GM23338 (cell line): ENCODE results near the gene HBS1L. TPM values are rescaled to one million over a fixed set of nuclear protein-coding genes. Genes with fewer than 3 reads are reported as not detected.

Experiments
- ATAC-seq: fragments of 200-7000 bp; cut with Tn5 transposase; 3 replicates; pipeline ENCODE4 v1.9.1; 2020
- DNase-seq: peaks from one replicate; pipeline ENCODE4 v3.0.0-alpha.2; 2015; ENCODE audit warnings: low spot score
- H2AFZ ChIP-seq: fragments of 200-600 bp; sonication (generic); 2 replicates; pipeline ENCODE4 v1.8.0; 2016; ENCODE audit warnings: antibody characterized with exemption, mild to moderate bottlenecking, moderate library complexity
- H3F3A ChIP-seq: fragments of 200-600 bp; sonication (generic); replicated peaks from 2 replicates; pipeline ENCODE4 v1.8.0; 2017; ENCODE audit warnings: antibody characterized with exemption, mixed run types, low read depth
- H3K27ac ChIP-seq: fragments of 200-600 bp; sonication (generic); 2 replicates; pipeline ENCODE4 v1.6.1; 2016; ENCODE audit warnings: low read depth
- H3K27me3 ChIP-seq: fragments of 200-600 bp; sonication (generic); 2 replicates; pipeline ENCODE4 v1.8.0; 2016; ENCODE audit warnings: mild to moderate bottlenecking, mixed run types, moderate library complexity; ENCODE audit not compliant: insufficient read depth
- H3K36me3 ChIP-seq: fragments of 200-600 bp; sonication (generic); 2 replicates; pipeline ENCODE4 v1.8.0; 2016; ENCODE audit warnings: mild to moderate bottlenecking; ENCODE audit not compliant: insufficient read depth
- H3K4me1 ChIP-seq: fragments of 200-600 bp; sonication (generic); 2 replicates; pipeline ENCODE4 v1.8.0; 2016; ENCODE audit warnings: mild to moderate bottlenecking, moderate library complexity; ENCODE audit not compliant: insufficient read depth
- H3K4me2 ChIP-seq: fragments of 200-600 bp; sonication (generic); 2 replicates; pipeline ENCODE4 v1.7.1; 2017; ENCODE audit warnings: mixed run types
- H3K4me3 ChIP-seq: fragments of 200-600 bp; sonication (generic); 2 replicates; pipeline ENCODE4 v1.6.1; 2016; ENCODE audit warnings: mixed run types
- H3K79me2 ChIP-seq: fragments of 200-600 bp; sonication (generic); replicated peaks from 2 replicates; pipeline ENCODE4 v1.8.0; 2017; ENCODE audit warnings: mild to moderate bottlenecking; ENCODE audit not compliant: insufficient read depth
- H3K9me2 ChIP-seq: fragments of 200-600 bp; sonication (generic); 2 replicates; pipeline ENCODE4 v1.8.0; 2017; ENCODE audit not compliant: insufficient read depth
- H4K20me1 ChIP-seq: fragments of 200-600 bp; sonication (generic); replicated peaks from 2 replicates; pipeline ENCODE4 v1.8.0; 2017; ENCODE audit warnings: mild to moderate bottlenecking; ENCODE audit not compliant: insufficient read depth
- H3K27ac Mint-ChIP-seq: 2 replicates; pipeline ENCODE4 v1.8.0; 2020; ENCODE audit warnings: inconsistent platforms, mild to moderate bottlenecking, moderate library complexity, mixed read lengths
- H3K27me3 Mint-ChIP-seq: 3 replicates; pipeline ENCODE4 v1.8.0; 2022; ENCODE audit warnings: low read depth, mild to moderate bottlenecking, moderate library complexity, mixed read lengths, inconsistent platforms; ENCODE audit not compliant: insufficient read depth, poor library complexity
- H3K36me3 Mint-ChIP-seq: 3 replicates; pipeline ENCODE4 v1.8.0; 2021; ENCODE audit warnings: low read depth, mild to moderate bottlenecking, inconsistent platforms, moderate library complexity, mixed read lengths
- H3K4me1 Mint-ChIP-seq: 3 replicates; pipeline ENCODE4 v1.8.0; 2020; ENCODE audit warnings: mild to moderate bottlenecking, inconsistent platforms, mixed read lengths
- H3K4me3 Mint-ChIP-seq: 3 replicates; pipeline ENCODE4 v1.8.0; 2021; ENCODE audit warnings: moderate library complexity, mild to moderate bottlenecking, inconsistent platforms, mixed read lengths
- H3K9me3 Mint-ChIP-seq: 3 replicates; pipeline ENCODE4 v1.8.0; 2020; ENCODE audit warnings: moderate library complexity, mild to moderate bottlenecking, inconsistent platforms, mixed read lengths
- CREB1 ChIP-seq: fragments of 250-450 bp; sonication (Bioruptor Pico); IDR thresholded peaks from 2 replicates; pipeline ENCODE4 v1.5.0; 2020; ENCODE audit warnings: low read depth, mild to moderate bottlenecking, moderate library complexity
- CTCF ChIP-seq, 2 experiments: fragments of 200-600 bp in 1 of 2; sonication (generic) in 1 of 2; conservative IDR thresholded peaks; 2 replicates each; pipeline versions ENCODE4 v1.5.1 to v1.6.1; 2016 to 2017; ENCODE audit warnings: antibody characterized with exemption in 2 of 2, low read depth in 2 of 2, mild to moderate bottlenecking in 2 of 2, moderate library complexity in 1 of 2
- EZH2 ChIP-seq: fragments of 200-600 bp; sonication (generic); IDR thresholded peaks from one replicate; pipeline ENCODE4 v1.8.0; 2017; ENCODE audit warnings: antibody characterized with exemption, mild to moderate bottlenecking, low read depth; ENCODE audit not compliant: unreplicated experiment
- EZH2phosphoT487 ChIP-seq: fragments of 200-600 bp; sonication (generic); IDR thresholded peaks from one replicate; pipeline ENCODE4 v1.8.1; 2018; ENCODE audit warnings: antibody characterized with exemption; ENCODE audit not compliant: unreplicated experiment
- JUNB ChIP-seq: IDR thresholded peaks from one replicate; pipeline ENCODE4 v1.6.1; 2016; ENCODE audit warnings: antibody characterized with exemption; ENCODE audit not compliant: unreplicated experiment
- NANOG ChIP-seq: IDR thresholded peaks from 2 replicates; pipeline ENCODE4 v1.6.1; 2016; ENCODE audit warnings: antibody characterized with exemption, borderline replicate concordance
- POLR2AphosphoS5 ChIP-seq: IDR thresholded peaks from 2 replicates; pipeline ENCODE4 v1.6.1; 2016; ENCODE audit warnings: antibody characterized with exemption, low read depth
- STAT1 ChIP-seq: IDR thresholded peaks from one replicate; pipeline ENCODE4 v1.6.1; 2016; ENCODE audit warnings: antibody characterized with exemption; ENCODE audit not compliant: unreplicated experiment
- ZNF114 ChIP-seq: fragments of 250-450 bp; sonication (Bioruptor Pico); IDR thresholded peaks from 2 replicates; pipeline ENCODE4 v1.5.0; 2020; ENCODE audit warnings: mild to moderate bottlenecking, moderate library complexity
- ZNF331 ChIP-seq: fragments of 250-450 bp; sonication (Bioruptor Pico); IDR thresholded peaks from 2 replicates; pipeline ENCODE4 v1.5.0; 2020; ENCODE audit warnings: low read depth, mild to moderate bottlenecking, moderate library complexity
- polyA plus RNA-seq: library from polyadenylated mRNA; unstranded; fragments of >200 nt; fragmentation: Nextera tagmentation; extraction: Ambion mirVana; gene quantifications from 2 replicates; pipeline ENCODE4 v1.2.1, GENCODE V29; 2016
- total RNA-seq: library from RNA; depleted of rRNA; stranded (reverse); fragments of >200 nt; shearing (Covaris generic); gene quantifications from 2 replicates; pipeline ENCODE4 v1.2.3, GENCODE V29; 2014
- TF ChIP-seq, protein P1 (sequence below): IDR thresholded peaks from one replicate; pipeline ENCODE4 v1.6.1; 2018; ENCODE audit warnings: antibody characterized with exemption; ENCODE audit not compliant: unreplicated experiment

The HBS1L gene
- total and polyA plus RNA-seq, 2 experiments from 2014 or later = 59.9 to 94.1 TPM

- TF ChIP-seq ZNF114 (no peak), JUNB (no peak), CREB1 (CRISPR knock-in tag) (no peak), POLR2AphosphoS5 (no peak), EZH2phosphoT487 (no peak), EZH2 (no peak), CTCF (conservative IDR thresholded peaks at IDR 0.05; ENCODE audit: low read depth in 2 of 2) (no peak)
- TF ChIP-seq, protein P1, sequence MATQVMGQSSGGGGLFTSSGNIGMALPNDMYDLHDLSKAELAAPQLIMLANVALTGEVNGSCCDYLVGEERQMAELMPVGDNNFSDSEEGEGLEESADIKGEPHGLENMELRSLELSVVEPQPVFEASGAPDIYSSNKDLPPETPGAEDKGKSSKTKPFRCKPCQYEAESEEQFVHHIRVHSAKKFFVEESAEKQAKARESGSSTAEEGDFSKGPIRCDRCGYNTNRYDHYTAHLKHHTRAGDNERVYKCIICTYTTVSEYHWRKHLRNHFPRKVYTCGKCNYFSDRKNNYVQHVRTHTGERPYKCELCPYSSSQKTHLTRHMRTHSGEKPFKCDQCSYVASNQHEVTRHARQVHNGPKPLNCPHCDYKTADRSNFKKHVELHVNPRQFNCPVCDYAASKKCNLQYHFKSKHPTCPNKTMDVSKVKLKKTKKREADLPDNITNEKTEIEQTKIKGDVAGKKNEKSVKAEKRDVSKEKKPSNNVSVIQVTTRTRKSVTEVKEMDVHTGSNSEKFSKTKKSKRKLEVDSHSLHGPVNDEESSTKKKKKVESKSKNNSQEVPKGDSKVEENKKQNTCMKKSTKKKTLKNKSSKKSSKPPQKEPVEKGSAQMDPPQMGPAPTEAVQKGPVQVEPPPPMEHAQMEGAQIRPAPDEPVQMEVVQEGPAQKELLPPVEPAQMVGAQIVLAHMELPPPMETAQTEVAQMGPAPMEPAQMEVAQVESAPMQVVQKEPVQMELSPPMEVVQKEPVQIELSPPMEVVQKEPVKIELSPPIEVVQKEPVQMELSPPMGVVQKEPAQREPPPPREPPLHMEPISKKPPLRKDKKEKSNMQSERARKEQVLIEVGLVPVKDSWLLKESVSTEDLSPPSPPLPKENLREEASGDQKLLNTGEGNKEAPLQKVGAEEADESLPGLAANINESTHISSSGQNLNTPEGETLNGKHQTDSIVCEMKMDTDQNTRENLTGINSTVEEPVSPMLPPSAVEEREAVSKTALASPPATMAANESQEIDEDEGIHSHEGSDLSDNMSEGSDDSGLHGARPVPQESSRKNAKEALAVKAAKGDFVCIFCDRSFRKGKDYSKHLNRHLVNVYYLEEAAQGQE = no peak
- no peak for DNase-seq
- no peaks in the 10 kb centered on the region; the same call in 1 of the 2 replicates for H4K20me1 ChIP-seq
- Mint-ChIP-seq H3K4me3 (no peak overlapping the region), H3K27ac (no peak overlapping the region), H3K27me3 (peaks cover 11% of the 10 kb centered on the region), H3K36me3 (peaks cover 13% of the 10 kb centered on the region; the same call in 2 of the 3 replicates), H3K4me1 (no peaks in the 10 kb centered on the region; the same call in 2 of the 3 replicates), H3K9me3 (no peaks in the 10 kb centered on the region)
- no peak overlapping the region for H3K4me3 ChIP-seq
- H3K27me3 ChIP-seq = no peaks in the 10 kb centered on the region
- H3K4me2 ChIP-seq = no peak overlapping the region
- ATAC-seq = no peak
- no peak overlapping the region for H3K27ac ChIP-seq
- H3K36me3 ChIP-seq = no peaks in the 10 kb centered on the region
- H3K9me2 ChIP-seq = peaks cover 7% of the 10 kb centered on the region
- no peaks in the 10 kb centered on the region for H3K79me2 ChIP-seq
- H2AFZ ChIP-seq = no peak overlapping the region
- H3K4me1 ChIP-seq = no peaks in the 10 kb centered on the region
- no peaks in the 10 kb centered on the region for H3F3A ChIP-seq
Measured at GRCh38 chr6:134956676-134957075, 97.9 kb downstream of the HBS1L start.

- H3K4me1 ChIP-seq = no peaks in the 10 kb centered on the region
- H3F3A ChIP-seq = no peaks in the 10 kb centered on the region
- no peak overlapping the region for H3K27ac Mint-ChIP-seq
- no peaks in the 10 kb centered on the region; the same call in 2 of the 3 replicates for H3K4me1 Mint-ChIP-seq
- no peak overlapping the region for H3K27ac ChIP-seq
- DNase-seq = no peak
- no peaks in the 10 kb centered on the region for H3K79me2 ChIP-seq
- no peak overlapping the region for H3K4me3 Mint-ChIP-seq
- no peak overlapping the region for H3K4me3 ChIP-seq
- no peak overlapping the region for H2AFZ ChIP-seq
- peaks cover 8% of the 10 kb centered on the region for H3K27me3 Mint-ChIP-seq
- H3K36me3 ChIP-seq = no peaks in the 10 kb centered on the region
- no peaks in the 10 kb centered on the region for H3K27me3 ChIP-seq
- H3K9me3 Mint-ChIP-seq = no peaks in the 10 kb centered on the region
- H3K36me3 Mint-ChIP-seq = peaks cover 8% of the 10 kb centered on the region; the same call in 2 of the 3 replicates
- no peaks in the 10 kb centered on the region; the same call in 1 of the 2 replicates for H4K20me1 ChIP-seq
- no peak for ATAC-seq
- peaks cover 7% of the 10 kb centered on the region for H3K9me2 ChIP-seq
- no peak overlapping the region for H3K4me2 ChIP-seq
- TF ChIP-seq CREB1 (CRISPR knock-in tag) = no peak
- TF ChIP-seq NANOG = no peak
- TF ChIP-seq ZNF114 = no peak
- no peak for TF ChIP-seq ZNF331 (CRISPR knock-in tag)
- TF ChIP-seq CTCF (conservative IDR thresholded peaks at IDR 0.05; ENCODE audit: low read depth in 2 of 2) = no peak
- TF ChIP-seq STAT1 = no peak
Measured at GRCh38 chr6:134956032-134956431, 98.6 kb downstream of the HBS1L start.
